Stimulated activated CD8-positive, alpha-beta memory T cell treated with anti-CD3 and anti-CD28 coated beads, Interleukin-12 subunit alpha, Interleukin-12 subunit beta, amount 100 ng/mL, for 4 hours (primary cell): ENCODE results near the gene CDC42SE1.

Experiments used
- DNase-seq: peaks from one replicate; pipeline ENCODE4 v3.0.0-alpha.2; 2020; ENCODE audit warnings: low read depth

Gene CDC42SE1

GRCh38 chr1:151008244-151009205 lies 50.9 kb downstream of the CDC42SE1 start, which contains the start of gene PRUNE1:
Gene PRUNE1, plus strand, starts transcription at chr1:151008449. Its CDS starts 184 bp downstream, at chr1:151008633.
- DNase-seq: peak; percentile 90

- no peak for DNase-seq
These were observed 51.6 kb downstream of the CDC42SE1 start for GRCh38 chr1:151007853-151008243.

GRCh38 chr1:151006327-151007052 lies 52.9 kb downstream of the CDC42SE1 start, which contains the start of gene MINDY1:
Gene MINDY1, minus strand, starts transcription at chr1:151006902. Its CDS starts 4,285 bp downstream, at chr1:151002617.
- DNase-seq: no peak

GRCh38 chr1:151005729-151006319 lies 53.6 kb downstream of the CDC42SE1 start:
- DNase-seq: no peak

- DNase-seq: no peak
These were observed 56.2 kb downstream of the CDC42SE1 start for GRCh38 chr1:151003180-151003579.

GRCh38 chr1:151002611-151003010 lies 56.8 kb downstream of the CDC42SE1 start:
- DNase-seq: no peak

GRCh38 chr1:151002051-151002450 lies 57.4 kb downstream of the CDC42SE1 start:
- no peak for DNase-seq

- no peak for DNase-seq
These were observed 57.8 kb downstream of the CDC42SE1 start for GRCh38 chr1:151001602-151002001.
